Body of pancreas (tissue), 4 donors: Measurements from ENCODE around the gene PAX1.

Source experiments
- CTCF ChIP-seq, 7 experiments: fragments of 450-650 bp in 4 of 7; fragments of 200-600 bp in 3 of 7; sonication (generic) in 3 of 7; IDR thresholded peaks; one replicate each; pipeline ENCODE4 v1.5.1; 2016 to 2019; ENCODE audit warnings: antibody characterized with exemption in 7 of 7
- POLR2A ChIP-seq, 3 donors: fragments of 450-650 bp; IDR thresholded peaks; one replicate each; pipeline ENCODE4 v1.6.1; 2016; ENCODE audit warnings: antibody characterized with exemption in 3 of 3, mild to moderate bottlenecking in 2 of 3

- TF ChIP-seq CTCF (IDR thresholded peaks at IDR 0.05) (no peak), POLR2A (IDR thresholded peaks at IDR 0.05) (no peak)
These were observed 27.7 kb upstream of the PAX1 start for GRCh38 chr20:21677781-21678180.
